K562 (cell line): ENCODE results near the gene C9orf50. TPM values are rescaled to one million over a fixed set of nuclear protein-coding genes. Genes with fewer than 3 reads are reported as not detected.

ENCODE experiments used
- ATAC-seq: fragments of 200-7000 bp; cut with Tn5 transposase; 3 replicates; pipeline ENCODE4 v1.9.1; 2020; ENCODE audit warnings: moderate library complexity
- BruUV-seq: library from RNA; stranded (reverse); fragments of 400-500 nt; replicated peaks from 2 replicates; lab custom pipeline; 2021; lab: Mats Ljungman, UMichigan
- CTCF ChIA-PET: fragments of 300-600 bp; formaldehyde crosslinking; extraction: SDS; loops from one replicate; lab custom pipeline; 2021; ENCODE audit warnings: low intra/inter-chr PET ratio; lab: Yijun Ruan, JAX
- POLR2A ChIA-PET: fragments of 300-600, 350-650 bp; sonication (Branson Sonifier 250); formaldehyde crosslinking; extraction: SDS; loops from one replicate; lab custom pipeline; 2021; ENCODE audit warnings: antibody characterized with exemption, inconsistent platforms; lab: Yijun Ruan, JAX
- DNase-seq, 4 experiments: peaks; one replicate each; pipeline versions ENCODE4 v3.0.0 to v3.0.0-alpha.2; 2011 to 2018; ENCODE audit warnings: low spot score in 3 of 4, mixed read lengths in 3 of 4; ENCODE audit errors: extremely low read depth in 1 of 4
- FAIRE-seq: peaks from 2 replicates; lab custom pipeline; 2011; peaks lifted over from hg19 to GRCh38; lab: Jason Lieb, UNC
- H2AFZ ChIP-seq: 2 replicates; pipeline ENCODE4 v1.6.0; 2011; ENCODE audit warnings: low read depth, low read length, control low read depth, inconsistent platforms
- H3K27ac ChIP-seq: fragments of 200-600 bp; 3 replicates; pipeline ENCODE4 v1.8.0; 2011; ENCODE audit warnings: low read depth, mild to moderate bottlenecking, control low read depth, inconsistent platforms, low read length, moderate library complexity, mixed read lengths; ENCODE audit errors: extremely low read depth
- H3K27me3 ChIP-seq, 2 experiments: fragments of 300-600 bp in 1 of 2; 2 replicates in 1 of 2; 3 replicates in 1 of 2; pipeline versions ENCODE4 v1.6.0 to v1.8.0; 2011; ENCODE audit warnings: inconsistent platforms in 2 of 2, low read length in 2 of 2, mild to moderate bottlenecking in 1 of 2, mixed read lengths in 1 of 2, moderate library complexity in 1 of 2; ENCODE audit not compliant: control insufficient read depth in 2 of 2, insufficient read depth in 2 of 2
- H3K36me3 ChIP-seq: fragments of 300-600 bp; 3 replicates; pipeline ENCODE4 v1.8.0; 2011; ENCODE audit warnings: mild to moderate bottlenecking, low read length, inconsistent platforms; ENCODE audit not compliant: control insufficient read depth, insufficient read depth
- H3K4me1 ChIP-seq, 2 experiments: fragments of 200-600 bp in 1 of 2; replicated peaks in 1 of 2; 2 replicates in 1 of 2; 3 replicates in 1 of 2; pipeline versions ENCODE4 v1.5.1 to v1.8.0; 2011; ENCODE audit warnings: inconsistent platforms in 2 of 2, low read length in 2 of 2, mild to moderate bottlenecking in 1 of 2, mixed read lengths in 1 of 2, moderate library complexity in 1 of 2; ENCODE audit not compliant: control insufficient read depth in 2 of 2, insufficient read depth in 2 of 2
- H3K4me2 ChIP-seq: 2 replicates; pipeline ENCODE4 v1.6.1; 2011; ENCODE audit warnings: low read length, control low read depth, inconsistent platforms, mixed read lengths; ENCODE audit not compliant: insufficient read depth
- H3K4me3 ChIP-seq: fragments of 200-600 bp; sonication (generic), shearing (Covaris generic); 2 replicates; pipeline ENCODE4 v1.5.1; 2016; ENCODE audit warnings: control low read depth, inconsistent platforms
- H3K79me2 ChIP-seq: fragments of 200-600 bp; 3 replicates; pipeline ENCODE4 v1.8.0; 2011; ENCODE audit warnings: low read length, inconsistent platforms; ENCODE audit not compliant: control insufficient read depth, insufficient read depth
- H3K9ac ChIP-seq, 2 experiments: 2 replicates each; pipeline versions ENCODE4 v1.6.0 to v1.6.1; 2011; ENCODE audit warnings: low read depth in 2 of 2, low read length in 2 of 2, control low read depth in 1 of 2, inconsistent platforms in 1 of 2, mild to moderate bottlenecking in 1 of 2, mixed read lengths in 1 of 2; ENCODE audit not compliant: insufficient read depth in 1 of 2
- H3K9me1 ChIP-seq: one replicate; pipeline ENCODE4 v1.6.0; 2011; ENCODE audit warnings: inconsistent platforms, mild to moderate bottlenecking, low read length, moderate library complexity; ENCODE audit not compliant: control insufficient read depth, insufficient read depth
- H3K9me3 ChIP-seq: replicated peaks from 2 replicates; pipeline ENCODE4 v1.5.1; 2011; ENCODE audit warnings: low read depth, low read length, inconsistent platforms; ENCODE audit not compliant: control insufficient read depth, insufficient read depth
- H4K20me1 ChIP-seq: replicated peaks from 2 replicates; pipeline ENCODE4 v1.6.1; 2011; ENCODE audit warnings: low read length, inconsistent platforms, mixed read lengths; ENCODE audit not compliant: control insufficient read depth, insufficient read depth
- BRD4 ChIP-seq: fragments of 200-600 bp; sonication (generic); IDR thresholded peaks from 2 replicates; pipeline ENCODE4 v1.6.1; 2017; ENCODE audit warnings: inconsistent platforms
- CREM ChIP-seq: IDR thresholded peaks from 2 replicates; pipeline ENCODE4 v1.6.1; 2014; ENCODE audit warnings: antibody characterized with exemption, low read depth
- PBX2 ChIP-seq, 2 experiments: IDR thresholded peaks in 1 of 2; conservative IDR thresholded peaks in 1 of 2; 2 replicates each; pipeline ENCODE4 v1.6.1; 2016; ENCODE audit warnings: low read depth in 2 of 2, mild to moderate bottlenecking in 1 of 2, missing compliant biosample characterization in 1 of 2, missing genetic modification characterization in 1 of 2, moderate library complexity in 1 of 2
- SPI1 ChIP-seq: IDR thresholded peaks from 2 replicates; pipeline ENCODE4 v1.6.1; 2011; ENCODE audit warnings: low read depth, low read length, control low read depth, borderline replicate concordance
- WGBS: fragments of 100-300 bp; shearing (Covaris generic); methylation state at CpG from one replicate; pipeline ENCODE4 v1.1.6; 2016; ENCODE audit warnings: low coverage, mixed read lengths; ENCODE audit not compliant: insufficient coverage; ENCODE audit errors: missing lambda C conversion rate; 5-methylcytosine and 5-hydroxymethylcytosine counted together
- in situ Hi-C: fragments of 300-500 bp; cut with MboI; formaldehyde crosslinking; loops from 4 replicates; pipeline ENCODE4 v1.15.0; 2018; ENCODE audit warnings: inconsistent platforms, mixed read lengths
- intact Hi-C: fragments of 100-400 bp; cut with micrococcal nuclease; formaldehyde crosslinking; loops from 2 replicates; pipeline ENCODE4 v1.14.2; 2022
- polyA plus RNA-seq, 8 experiments: library from polyadenylated mRNA; depleted of rRNA in 4 of 8; stranded (reverse) in 5 of 8; unstranded in 3 of 8; fragments of >200 nt; fragmentation: Nextera tagmentation in 2 of 8; fragmentation: Illumina TruSeq in 1 of 8; extraction: Ambion mirVana in 2 of 8; extraction: Trizol in 1 of 8; gene quantifications; 2 replicates each; pipeline versions ENCODE4 v1.2.1 to v1.2.3, GENCODE V29; 2011 to 2014; ENCODE audit warnings: inconsistent platforms in 1 of 8, missing spikeins in 1 of 8
- total RNA-seq, 7 experiments: library from RNA; depleted of rRNA in 6 of 7; stranded (reverse); fragments of >200 nt in 6 of 7; fragmentation: Illumina TruSeq in 2 of 7; extraction: Trizol in 2 of 7; gene quantifications; 2 replicates each; pipeline versions ENCODE4 v1.2.1 to v1.2.3, GENCODE V29; 2011 to 2021; ENCODE audit warnings: low replicate concordance in 1 of 7
- TF ChIP-seq, protein P1 (sequence below): fragments of 450-650 bp; IDR thresholded peaks from 2 replicates; pipeline ENCODE4 v1.6.1; 2016; ENCODE audit warnings: mild to moderate bottlenecking, moderate library complexity
- TF ChIP-seq, protein P2 (sequence below): fragments of 450-650 bp; IDR thresholded peaks from 2 replicates; pipeline ENCODE4 v1.6.1; 2016

C9orf50 gene
- total and polyA plus RNA-seq, 9 of the 15 experiments (the other 6 are each of a cell fraction or from before 2014, with no cell fraction given) = not detected

- no peaks in the 10 kb centered on the region for H3K27me3 ChIP-seq
- BruUV-seq = no TSS peak
- in situ Hi-C loops = no loop called here
- TF ChIP-seq, protein P1, sequence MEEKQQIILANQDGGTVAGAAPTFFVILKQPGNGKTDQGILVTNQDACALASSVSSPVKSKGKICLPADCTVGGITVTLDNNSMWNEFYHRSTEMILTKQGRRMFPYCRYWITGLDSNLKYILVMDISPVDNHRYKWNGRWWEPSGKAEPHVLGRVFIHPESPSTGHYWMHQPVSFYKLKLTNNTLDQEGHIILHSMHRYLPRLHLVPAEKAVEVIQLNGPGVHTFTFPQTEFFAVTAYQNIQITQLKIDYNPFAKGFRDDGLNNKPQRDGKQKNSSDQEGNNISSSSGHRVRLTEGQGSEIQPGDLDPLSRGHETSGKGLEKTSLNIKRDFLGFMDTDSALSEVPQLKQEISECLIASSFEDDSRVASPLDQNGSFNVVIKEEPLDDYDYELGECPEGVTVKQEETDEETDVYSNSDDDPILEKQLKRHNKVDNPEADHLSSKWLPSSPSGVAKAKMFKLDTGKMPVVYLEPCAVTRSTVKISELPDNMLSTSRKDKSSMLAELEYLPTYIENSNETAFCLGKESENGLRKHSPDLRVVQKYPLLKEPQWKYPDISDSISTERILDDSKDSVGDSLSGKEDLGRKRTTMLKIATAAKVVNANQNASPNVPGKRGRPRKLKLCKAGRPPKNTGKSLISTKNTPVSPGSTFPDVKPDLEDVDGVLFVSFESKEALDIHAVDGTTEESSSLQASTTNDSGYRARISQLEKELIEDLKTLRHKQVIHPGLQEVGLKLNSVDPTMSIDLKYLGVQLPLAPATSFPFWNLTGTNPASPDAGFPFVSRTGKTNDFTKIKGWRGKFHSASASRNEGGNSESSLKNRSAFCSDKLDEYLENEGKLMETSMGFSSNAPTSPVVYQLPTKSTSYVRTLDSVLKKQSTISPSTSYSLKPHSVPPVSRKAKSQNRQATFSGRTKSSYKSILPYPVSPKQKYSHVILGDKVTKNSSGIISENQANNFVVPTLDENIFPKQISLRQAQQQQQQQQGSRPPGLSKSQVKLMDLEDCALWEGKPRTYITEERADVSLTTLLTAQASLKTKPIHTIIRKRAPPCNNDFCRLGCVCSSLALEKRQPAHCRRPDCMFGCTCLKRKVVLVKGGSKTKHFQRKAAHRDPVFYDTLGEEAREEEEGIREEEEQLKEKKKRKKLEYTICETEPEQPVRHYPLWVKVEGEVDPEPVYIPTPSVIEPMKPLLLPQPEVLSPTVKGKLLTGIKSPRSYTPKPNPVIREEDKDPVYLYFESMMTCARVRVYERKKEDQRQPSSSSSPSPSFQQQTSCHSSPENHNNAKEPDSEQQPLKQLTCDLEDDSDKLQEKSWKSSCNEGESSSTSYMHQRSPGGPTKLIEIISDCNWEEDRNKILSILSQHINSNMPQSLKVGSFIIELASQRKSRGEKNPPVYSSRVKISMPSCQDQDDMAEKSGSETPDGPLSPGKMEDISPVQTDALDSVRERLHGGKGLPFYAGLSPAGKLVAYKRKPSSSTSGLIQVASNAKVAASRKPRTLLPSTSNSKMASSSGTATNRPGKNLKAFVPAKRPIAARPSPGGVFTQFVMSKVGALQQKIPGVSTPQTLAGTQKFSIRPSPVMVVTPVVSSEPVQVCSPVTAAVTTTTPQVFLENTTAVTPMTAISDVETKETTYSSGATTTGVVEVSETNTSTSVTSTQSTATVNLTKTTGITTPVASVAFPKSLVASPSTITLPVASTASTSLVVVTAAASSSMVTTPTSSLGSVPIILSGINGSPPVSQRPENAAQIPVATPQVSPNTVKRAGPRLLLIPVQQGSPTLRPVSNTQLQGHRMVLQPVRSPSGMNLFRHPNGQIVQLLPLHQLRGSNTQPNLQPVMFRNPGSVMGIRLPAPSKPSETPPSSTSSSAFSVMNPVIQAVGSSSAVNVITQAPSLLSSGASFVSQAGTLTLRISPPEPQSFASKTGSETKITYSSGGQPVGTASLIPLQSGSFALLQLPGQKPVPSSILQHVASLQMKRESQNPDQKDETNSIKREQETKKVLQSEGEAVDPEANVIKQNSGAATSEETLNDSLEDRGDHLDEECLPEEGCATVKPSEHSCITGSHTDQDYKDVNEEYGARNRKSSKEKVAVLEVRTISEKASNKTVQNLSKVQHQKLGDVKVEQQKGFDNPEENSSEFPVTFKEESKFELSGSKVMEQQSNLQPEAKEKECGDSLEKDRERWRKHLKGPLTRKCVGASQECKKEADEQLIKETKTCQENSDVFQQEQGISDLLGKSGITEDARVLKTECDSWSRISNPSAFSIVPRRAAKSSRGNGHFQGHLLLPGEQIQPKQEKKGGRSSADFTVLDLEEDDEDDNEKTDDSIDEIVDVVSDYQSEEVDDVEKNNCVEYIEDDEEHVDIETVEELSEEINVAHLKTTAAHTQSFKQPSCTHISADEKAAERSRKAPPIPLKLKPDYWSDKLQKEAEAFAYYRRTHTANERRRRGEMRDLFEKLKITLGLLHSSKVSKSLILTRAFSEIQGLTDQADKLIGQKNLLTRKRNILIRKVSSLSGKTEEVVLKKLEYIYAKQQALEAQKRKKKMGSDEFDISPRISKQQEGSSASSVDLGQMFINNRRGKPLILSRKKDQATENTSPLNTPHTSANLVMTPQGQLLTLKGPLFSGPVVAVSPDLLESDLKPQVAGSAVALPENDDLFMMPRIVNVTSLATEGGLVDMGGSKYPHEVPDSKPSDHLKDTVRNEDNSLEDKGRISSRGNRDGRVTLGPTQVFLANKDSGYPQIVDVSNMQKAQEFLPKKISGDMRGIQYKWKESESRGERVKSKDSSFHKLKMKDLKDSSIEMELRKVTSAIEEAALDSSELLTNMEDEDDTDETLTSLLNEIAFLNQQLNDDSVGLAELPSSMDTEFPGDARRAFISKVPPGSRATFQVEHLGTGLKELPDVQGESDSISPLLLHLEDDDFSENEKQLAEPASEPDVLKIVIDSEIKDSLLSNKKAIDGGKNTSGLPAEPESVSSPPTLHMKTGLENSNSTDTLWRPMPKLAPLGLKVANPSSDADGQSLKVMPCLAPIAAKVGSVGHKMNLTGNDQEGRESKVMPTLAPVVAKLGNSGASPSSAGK = peak; percentile 10
- peak; percentile 48; the same call in 1 of the 2 replicates for TF ChIP-seq PBX2 (CRISPR knock-in tag; IDR thresholded peaks at IDR 0.05; ENCODE audit: low read depth)
- peak; percentile 30; the same call in 1 of the 2 replicates for TF ChIP-seq PBX2 (tag; conservative IDR thresholded peaks at IDR 0.05; ENCODE audit: low read depth)
- TF ChIP-seq SPI1 = peak; percentile 79; the same call in 1 of the 2 replicates
- no peak for TF ChIP-seq BRD4
- TF ChIP-seq CREM = no peak
- TF ChIP-seq, protein P2, sequence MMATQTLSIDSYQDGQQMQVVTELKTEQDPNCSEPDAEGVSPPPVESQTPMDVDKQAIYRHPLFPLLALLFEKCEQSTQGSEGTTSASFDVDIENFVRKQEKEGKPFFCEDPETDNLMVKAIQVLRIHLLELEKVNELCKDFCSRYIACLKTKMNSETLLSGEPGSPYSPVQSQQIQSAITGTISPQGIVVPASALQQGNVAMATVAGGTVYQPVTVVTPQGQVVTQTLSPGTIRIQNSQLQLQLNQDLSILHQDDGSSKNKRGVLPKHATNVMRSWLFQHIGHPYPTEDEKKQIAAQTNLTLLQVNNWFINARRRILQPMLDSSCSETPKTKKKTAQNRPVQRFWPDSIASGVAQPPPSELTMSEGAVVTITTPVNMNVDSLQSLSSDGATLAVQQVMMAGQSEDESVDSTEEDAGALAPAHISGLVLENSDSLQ = peak; percentile 92
Observed at GRCh38 chr9:129595311-129595741, 25.6 kb downstream of the C9orf50 start.

More at GRCh38 chr9:129595311-129595741, 25.6 kb downstream of the C9orf50 start:
- no peak for DNase-seq
- CTCF ChIA-PET = no interaction called here
- Histone ChIP-seq H2AFZ (peak overlapping the region; percentile 4; the same call in 1 of the 2 replicates), H3K4me1 (peaks cover 20 to 36% of the 10 kb centered on the region in 2 experiments), H3K79me2 (no peaks in the 10 kb centered on the region), H3K9ac (no peak overlapping the region; a peak in 1 of 4 replicates), H4K20me1 (no peaks in the 10 kb centered on the region), H3K36me3 (no peaks in the 10 kb centered on the region), H3K9me1 (no peaks in the 10 kb centered on the region), H3K4me2 (peak overlapping the region; percentile 22; the same call in 1 of the 2 replicates), H3K9me3 (no peaks in the 10 kb centered on the region), H3K4me3 (no peak overlapping the region), H3K27ac (peak overlapping the region; percentile 53; the same call in 1 of the 3 replicates)
- WGBS = 34% methylated on average over 5 of the region's 5 CpGs
- ATAC-seq = peak; percentile 17
- no peak for FAIRE-seq
- intact Hi-C loops = loop anchor here (10.0 kb wide), 1 partner anchor 191 kb away; no protein-coding TSS in a partner anchor
- POLR2A ChIA-PET = interaction anchor here (0.7 to 0.8 kb wide), 2 partner anchors 93 to 418 kb away, joined by 3 read pairs; no protein-coding TSS in a partner anchor
